ENCODE results near the gene KDM3A. TPM values are rescaled to one million over a fixed set of nuclear protein-coding genes. Genes with fewer than 3 reads are reported as not detected.
"Not testable (repeated sequence)": the region's sequence is repeated elsewhere in the genome, so short reads cannot be mapped to it uniquely, and the experiment has no call there.

KDM3A gene
- total RNA-seq, 1 donor from 2014 or later: 70.0 TPM

- intact Hi-C loops (cut with micrococcal nuclease): no loop called here
These were observed 35.7 kb downstream of the KDM3A start for GRCh38 chr2:86476918-86477317.

DNA sequence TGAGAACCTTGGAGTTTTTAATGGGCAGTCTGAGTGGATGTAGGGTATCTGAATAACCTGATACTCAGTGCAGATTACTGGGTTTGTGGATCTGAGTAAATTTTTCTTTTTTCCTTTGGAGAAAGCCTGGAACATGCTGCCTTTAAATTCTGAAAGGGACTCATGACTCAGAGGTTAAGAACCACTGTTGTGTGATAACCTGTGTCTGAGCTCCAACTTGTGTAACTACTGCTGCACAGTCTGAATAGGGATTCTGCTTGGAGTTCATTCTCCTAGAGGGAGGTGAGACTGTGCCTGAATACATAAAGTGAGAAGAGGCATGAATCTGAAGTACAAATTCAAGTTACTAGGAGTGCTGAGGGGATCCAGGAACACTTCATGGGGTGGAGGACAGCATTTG lies 36.2 kb downstream of the KDM3A start:
- intact Hi-C loops (cut with micrococcal nuclease): no loop called here

DNA sequence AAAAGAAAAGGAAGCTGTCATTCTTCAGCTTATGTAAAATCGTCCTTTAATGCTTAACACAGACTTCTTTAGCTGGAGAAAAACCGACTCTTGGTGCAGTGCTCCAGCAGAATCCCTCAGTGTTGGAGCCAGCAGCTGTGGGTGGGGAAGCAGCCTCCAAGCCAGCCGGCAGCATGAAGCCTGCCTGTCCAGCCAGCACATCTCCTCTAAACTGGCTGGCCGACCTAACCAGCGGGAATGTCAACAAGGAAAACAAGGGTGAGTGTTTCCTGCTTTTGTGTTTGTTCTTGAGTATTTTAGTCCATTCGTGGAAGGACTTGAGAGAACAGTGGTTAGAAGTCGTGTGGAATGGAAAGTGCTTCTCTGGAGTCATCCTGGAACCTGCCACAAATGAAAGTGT lies 38.9 kb downstream of the KDM3A start:
- intact Hi-C loops (cut with micrococcal nuclease): loop anchor here (5.0 kb wide), 1 partner anchor 38 kb away; the partner anchor contains the start of gene KDM3A

GRCh38 chr2:86482034-86482433 lies 40.9 kb downstream of the KDM3A start:
- intact Hi-C loops (cut with micrococcal nuclease): loop anchor here (5.0 kb wide), 1 partner anchor 40 kb away; the partner anchor contains the start of gene KDM3A

GRCh38 chr2:86484385-86484784 lies 43.2 kb downstream of the KDM3A start:
- intact Hi-C loops (cut with micrococcal nuclease): loop anchor here (5.0 kb wide), 1 partner anchor 42 kb away; the partner anchor contains the start of gene KDM3A

DNA sequence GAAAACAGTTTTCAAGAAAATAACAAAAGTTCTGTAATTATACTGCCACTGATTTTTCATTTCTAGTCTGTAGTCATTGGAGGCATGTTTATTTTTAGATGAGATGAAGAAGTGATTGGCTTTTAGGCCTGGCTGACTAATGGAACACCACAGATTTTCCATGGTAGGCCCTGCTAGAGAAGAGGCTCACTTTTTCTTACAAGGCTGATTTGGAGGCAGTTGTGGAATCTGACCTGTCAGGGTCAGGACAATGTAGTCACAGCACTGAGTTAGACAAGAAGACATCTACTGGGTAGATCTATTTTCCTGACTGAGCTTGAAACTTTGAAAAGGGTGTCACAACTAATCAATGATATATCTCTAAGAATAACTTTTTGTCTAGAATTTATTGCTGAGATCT lies 43.9 kb downstream of the KDM3A start:
- intact Hi-C loops (cut with micrococcal nuclease): loop anchor here (5.0 kb wide), 1 partner anchor 137 kb away; the partner anchor contains the start of gene RNF103

GRCh38 chr2:86485802-86486201 lies 44.6 kb downstream of the KDM3A start:
- intact Hi-C loops (cut with micrococcal nuclease): loop anchor here (5.0 kb wide), 1 partner anchor 136 kb away; the partner anchor contains the start of gene RNF103

DNA sequence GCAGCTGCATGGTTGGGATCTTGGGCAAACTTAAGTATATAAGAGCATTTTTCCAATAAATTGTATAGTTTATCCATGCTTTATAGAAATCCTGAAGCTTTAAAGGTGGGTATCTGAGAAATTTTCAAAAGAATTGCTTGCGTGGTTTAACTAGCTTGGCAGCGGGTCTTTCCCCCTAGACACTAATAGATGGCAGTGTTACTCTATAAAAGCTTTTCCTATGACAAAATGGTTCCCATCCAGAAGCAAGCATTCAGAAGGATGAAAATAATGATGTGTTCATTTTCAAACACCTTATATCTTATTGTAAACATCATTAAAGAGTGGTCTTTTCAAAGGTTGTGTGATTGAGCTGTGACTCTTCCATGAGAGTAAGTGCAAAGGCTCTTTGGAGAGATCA lies 45.9 kb downstream of the KDM3A start:
- intact Hi-C loops (cut with micrococcal nuclease): loop anchor here (5.0 kb wide), 1 partner anchor 135 kb away; the partner anchor contains the start of gene RNF103

DNA sequence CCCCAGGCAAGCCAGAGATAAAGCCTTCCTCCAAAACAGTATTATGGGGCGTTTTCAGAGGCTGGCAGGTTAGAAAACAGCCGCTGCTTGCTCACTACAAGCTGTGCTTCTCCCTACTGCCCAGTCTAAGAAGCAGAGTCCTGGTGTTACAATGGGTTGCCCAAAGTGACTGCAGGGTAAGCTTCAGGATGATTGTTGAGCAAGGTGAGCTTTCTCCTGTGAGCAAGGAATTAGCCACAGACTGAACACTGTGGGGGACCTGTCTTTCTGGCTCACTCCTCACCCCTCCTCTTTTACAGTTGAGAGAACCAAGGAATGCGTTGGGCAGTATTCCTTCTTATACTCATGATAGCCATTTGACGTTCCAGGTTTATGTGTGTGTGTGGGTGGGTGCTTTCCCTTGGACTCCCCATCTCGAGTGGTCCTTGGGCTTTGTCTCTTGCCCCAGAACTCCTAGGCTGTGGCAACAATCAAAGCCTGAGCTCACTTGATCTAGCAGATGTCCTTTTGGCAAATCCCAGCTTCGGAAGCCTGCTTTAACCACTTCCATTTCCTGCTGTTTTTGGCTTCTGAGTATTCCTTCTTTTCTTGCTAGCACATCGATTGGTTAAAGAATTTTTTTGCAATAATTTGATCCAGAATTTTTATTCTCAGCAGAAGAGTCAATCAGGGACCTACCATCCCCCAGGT lies 47.5 kb downstream of the KDM3A start:
- intact Hi-C loops (cut with micrococcal nuclease): loop anchor here (5.0 kb wide), 1 partner anchor 134 kb away; the partner anchor contains the start of gene RNF103

- intact Hi-C loops (cut with micrococcal nuclease): loop anchor here (5.0 kb wide), 1 partner anchor 133 kb away; the partner anchor contains the start of gene RNF103
These were observed 48.4 kb downstream of the KDM3A start for GRCh38 chr2:86489542-86489941.

- intact Hi-C loops (cut with micrococcal nuclease): no loop called here
These were observed 49.1 kb downstream of the KDM3A start for GRCh38 chr2:86490245-86490644.

DNA sequence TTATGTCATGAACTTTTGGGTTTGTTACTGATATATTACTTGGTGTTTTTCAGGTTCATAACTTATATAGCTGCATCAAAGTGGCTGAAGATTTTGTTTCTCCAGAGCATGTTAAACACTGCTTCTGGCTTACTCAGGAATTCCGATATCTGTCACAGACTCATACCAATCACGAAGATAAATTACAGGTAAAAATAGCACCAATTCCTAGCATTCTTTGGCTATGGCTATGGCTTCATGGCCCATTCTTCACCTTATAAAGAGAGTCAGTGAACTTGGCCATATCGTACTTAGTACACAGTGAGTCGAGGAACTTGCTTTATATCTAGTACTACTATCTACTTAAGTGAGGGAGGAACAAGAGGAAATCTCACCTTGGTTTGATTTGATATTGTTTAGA lies 49.9 kb downstream of the KDM3A start:
- intact Hi-C loops (cut with micrococcal nuclease): no loop called here

- intact Hi-C loops (cut with micrococcal nuclease): no loop called here
These were observed 50.9 kb downstream of the KDM3A start for GRCh38 chr2:86492048-86492453.

DNA sequence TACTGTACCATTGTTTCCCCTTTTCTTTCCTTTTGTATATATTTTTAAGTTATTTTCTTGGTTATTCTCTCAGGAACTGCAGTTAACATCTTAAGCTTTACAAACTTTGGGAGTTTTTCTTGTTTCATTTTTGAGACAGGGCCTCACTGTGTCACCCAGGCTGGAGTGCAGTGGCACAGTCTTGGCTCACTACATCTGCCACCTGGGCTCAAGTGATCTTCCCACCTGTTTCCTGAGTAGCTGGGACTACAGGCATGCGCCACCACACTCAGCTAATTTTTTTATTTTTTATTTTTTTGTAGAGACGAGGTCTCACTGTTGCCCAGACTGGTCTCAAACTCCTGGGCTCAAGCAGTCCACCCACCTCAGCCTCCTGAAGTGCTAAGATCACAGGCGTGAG lies 55.2 kb downstream of the KDM3A start:
- intact Hi-C loops (cut with micrococcal nuclease): not testable (repeated sequence)

- intact Hi-C loops (cut with micrococcal nuclease): no loop called here
These were observed 57.5 kb downstream of the KDM3A start for GRCh38 chr2:86498468-86499260.

- intact Hi-C loops (cut with micrococcal nuclease): no loop called here
These were observed 58.2 kb downstream of the KDM3A start for GRCh38 chr2:86499326-86499725.

DNA sequence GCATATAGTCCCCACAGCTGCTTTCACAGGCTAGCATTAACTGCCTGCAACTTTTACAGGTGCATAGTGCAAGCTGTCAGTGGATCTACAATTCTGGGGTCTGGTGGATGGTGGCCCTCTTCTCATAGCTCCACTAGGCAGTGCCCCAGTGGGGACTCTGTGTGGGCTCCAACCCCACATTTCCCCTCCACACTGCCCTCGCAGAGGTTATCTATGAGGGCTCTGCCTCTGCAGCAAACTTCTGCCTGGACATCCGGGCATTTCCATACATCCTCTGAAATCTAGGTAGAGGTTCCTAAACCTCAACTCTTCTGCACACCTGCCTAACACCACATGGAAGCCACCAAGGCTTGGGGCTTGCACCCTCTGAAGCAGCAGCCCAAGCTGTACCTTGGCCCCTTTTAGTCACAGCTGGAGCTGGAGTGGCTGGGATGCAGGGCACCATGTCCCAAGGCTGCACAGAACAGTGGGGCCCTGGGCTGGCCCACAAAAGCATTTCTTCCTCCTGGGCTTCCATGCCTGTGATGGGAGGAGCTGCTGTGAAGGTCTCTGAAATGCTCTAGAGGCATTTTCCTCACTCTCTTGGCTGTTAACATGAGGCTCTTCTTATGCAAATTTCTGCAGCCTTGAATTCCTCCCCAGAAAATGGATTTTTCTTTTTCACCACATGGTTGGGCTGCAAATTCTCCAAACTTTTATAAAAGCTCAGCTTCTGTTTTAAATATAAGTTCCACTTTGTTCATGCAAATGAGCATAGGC lies 59.3 kb downstream of the KDM3A start:
- intact Hi-C loops (cut with micrococcal nuclease): no loop called here

- intact Hi-C loops (cut with micrococcal nuclease): no loop called here
These were observed 66.4 kb downstream of the KDM3A start for GRCh38 chr2:86507600-86507999.

GRCh38 chr2:86510436-86510933 lies 69.3 kb downstream of the KDM3A start:
- intact Hi-C loops (cut with micrococcal nuclease): no loop called here

GRCh38 chr2:86512034-86512433 lies 70.9 kb downstream of the KDM3A start:
- intact Hi-C loops (cut with micrococcal nuclease): no loop called here

DNA sequence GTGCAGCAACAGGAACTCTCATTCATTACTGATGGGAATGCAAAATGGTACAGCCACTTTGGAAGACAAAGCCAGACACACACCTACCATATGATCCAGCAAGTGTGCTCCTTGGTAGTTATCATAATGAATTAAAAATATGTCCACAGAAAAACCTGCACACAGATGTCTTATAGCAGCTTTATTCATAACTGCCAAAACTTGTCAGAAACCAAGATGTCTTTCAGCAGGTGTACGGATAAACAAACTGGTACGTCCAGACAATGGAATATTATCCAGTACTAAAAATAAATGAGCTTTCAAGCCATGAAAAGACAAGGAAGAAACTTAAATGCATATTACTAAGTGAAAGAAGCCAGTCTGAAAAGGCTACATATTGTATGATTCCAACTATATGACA lies 71.7 kb downstream of the KDM3A start:
- intact Hi-C loops (cut with micrococcal nuclease): no loop called here
